DOHH2 (cell line): ENCODE measurements around the gene GAREM1.

Source experiments
- H3F3A ChIP-seq: fragments of 200-600 bp; sonication (generic), shearing (Covaris generic); 2 replicates; pipeline ENCODE4 v1.6.0; 2016; ENCODE audit warnings: antibody characterized with exemption, mild to moderate bottlenecking; ENCODE audit not compliant: control insufficient read depth, insufficient read depth
- H3K27ac ChIP-seq: fragments of 200-600 bp; sonication (generic); 2 replicates; pipeline ENCODE4 v1.5.1; 2014; ENCODE audit warnings: low read depth, mild to moderate bottlenecking, low read length, moderate library complexity
- H3K27me3 ChIP-seq: fragments of 200-600 bp; sonication (generic); 2 replicates; pipeline ENCODE4 v1.6.1; 2014; ENCODE audit warnings: mild to moderate bottlenecking, low read length, mixed read lengths; ENCODE audit not compliant: control insufficient read depth
- H3K36me3 ChIP-seq: fragments of 200-600 bp; sonication (generic); 2 replicates; pipeline ENCODE4 v1.6.1; 2014; ENCODE audit warnings: mild to moderate bottlenecking, low read length, moderate library complexity, mixed read lengths; ENCODE audit not compliant: control insufficient read depth
- H3K4me1 ChIP-seq: fragments of 200-600 bp; sonication (generic); 2 replicates; pipeline ENCODE4 v1.6.1; 2014; ENCODE audit warnings: mild to moderate bottlenecking, low read length, mixed read lengths; ENCODE audit not compliant: control insufficient read depth
- H3K4me2 ChIP-seq: fragments of 200-600 bp; sonication (generic); 2 replicates; pipeline ENCODE4 v1.6.0; 2014; ENCODE audit warnings: mild to moderate bottlenecking, low read length, moderate library complexity
- H3K4me3 ChIP-seq: fragments of 200-600 bp; sonication (generic); 2 replicates; pipeline ENCODE4 v1.5.1; 2014; ENCODE audit warnings: mild to moderate bottlenecking, low read length, mixed read lengths
- H3K79me2 ChIP-seq: fragments of 200-600 bp; sonication (generic); 2 replicates; pipeline ENCODE4 v1.6.1; 2014; ENCODE audit warnings: mild to moderate bottlenecking, low read length, mixed read lengths; ENCODE audit not compliant: control insufficient read depth
- H3K9me2 ChIP-seq: fragments of 200-600 bp; sonication (generic); replicated peaks from 2 replicates; pipeline ENCODE4 v1.6.1; 2014; ENCODE audit warnings: mild to moderate bottlenecking, low read length, mixed read lengths; ENCODE audit not compliant: control insufficient read depth
- H3K9me3 ChIP-seq: fragments of 200-600 bp; sonication (generic); 2 replicates; pipeline ENCODE4 v1.6.1; 2014; ENCODE audit warnings: antibody characterized with exemption, low read length, mixed read lengths; ENCODE audit not compliant: control insufficient read depth, insufficient read depth
- H4K20me1 ChIP-seq: fragments of 200-600 bp; sonication (generic); 2 replicates; pipeline ENCODE4 v1.6.0; 2014; ENCODE audit warnings: low read depth, mild to moderate bottlenecking, antibody characterized with exemption, low read length, moderate library complexity; ENCODE audit not compliant: control insufficient read depth, insufficient read depth
- CTCF ChIP-seq: fragments of 200-600 bp; sonication (generic); IDR thresholded peaks from one replicate; pipeline ENCODE4 v1.5.1; 2014; ENCODE audit warnings: antibody characterized with exemption, mild to moderate bottlenecking, low read depth, low read length; ENCODE audit not compliant: poor library complexity, severe bottlenecking
- EZH2phosphoT487 ChIP-seq: fragments of 200-600 bp; sonication (generic); IDR thresholded peaks from 2 replicates; pipeline ENCODE4 v1.6.1; 2017; ENCODE audit warnings: borderline replicate concordance, mild to moderate bottlenecking, antibody characterized with exemption, low read length, moderate library complexity, mixed read lengths

Gene GAREM1

GRCh38 chr18:32280188-32280783 is 190.4 kb downstream of the GAREM1 start:
- TF ChIP-seq CTCF (no peak), EZH2phosphoT487 (no peak)
- no peaks in the 10 kb centered on the region for H4K20me1 ChIP-seq
- H3K27ac ChIP-seq: no peak overlapping the region

GRCh38 chr18:32278177-32278799 is 192.4 kb downstream of the GAREM1 start:
- Histone ChIP-seq H3K4me1 (no peaks in the 10 kb centered on the region; the same call in 1 of the 2 replicates), H3K27ac (no peak overlapping the region), H3F3A (no peaks in the 10 kb centered on the region), H3K4me3 (no peak overlapping the region), H3K27me3 (0 out of 2 replicates have a peak, but pooled peaks cover 3% of the 10 kb centered on the region), H3K9me2 (no peaks in the 10 kb centered on the region), H4K20me1 (no peaks in the 10 kb centered on the region), H3K4me2 (no peak overlapping the region), H3K79me2 (no peaks in the 10 kb centered on the region), H3K36me3 (no peaks in the 10 kb centered on the region), H3K9me3 (no peaks in the 10 kb centered on the region)
- TF ChIP-seq CTCF (no peak), EZH2phosphoT487 (no peak)

More at GRCh38 chr18:32280188-32280783, 190.4 kb downstream of the GAREM1 start:
- H3K36me3 ChIP-seq: no peaks in the 10 kb centered on the region
- no peak overlapping the region for H3K4me2 ChIP-seq
- no peaks in the 10 kb centered on the region for H3K9me3 ChIP-seq
- H3K4me3 ChIP-seq: no peak overlapping the region
- H3K9me2 ChIP-seq: no peaks in the 10 kb centered on the region
- H3F3A ChIP-seq: no peaks in the 10 kb centered on the region
- no peaks in the 10 kb centered on the region; the same call in 1 of the 2 replicates for H3K4me1 ChIP-seq
- H3K27me3 ChIP-seq: 0 out of 2 replicates have a peak, but pooled peaks cover 3% of the 10 kb centered on the region
- no peaks in the 10 kb centered on the region for H3K79me2 ChIP-seq

GRCh38 chr18:32277549-32277948 is 193.1 kb downstream of the GAREM1 start:
- Histone ChIP-seq H4K20me1 (no peaks in the 10 kb centered on the region), H3K4me3 (no peak overlapping the region), H3K79me2 (no peaks in the 10 kb centered on the region), H3K9me2 (no peaks in the 10 kb centered on the region), H3K36me3 (no peaks in the 10 kb centered on the region), H3K27me3 (0 out of 2 replicates have a peak, but pooled peaks cover 3% of the 10 kb centered on the region), H3K4me1 (no peaks in the 10 kb centered on the region; the same call in 1 of the 2 replicates), H3F3A (no peaks in the 10 kb centered on the region), H3K27ac (no peak overlapping the region), H3K9me3 (no peaks in the 10 kb centered on the region), H3K4me2 (no peak overlapping the region)
- TF ChIP-seq EZH2phosphoT487 (no peak), CTCF (no peak)
